ENCODE data around the gene ZMIZ1.

The ZMIZ1 gene

DNA sequence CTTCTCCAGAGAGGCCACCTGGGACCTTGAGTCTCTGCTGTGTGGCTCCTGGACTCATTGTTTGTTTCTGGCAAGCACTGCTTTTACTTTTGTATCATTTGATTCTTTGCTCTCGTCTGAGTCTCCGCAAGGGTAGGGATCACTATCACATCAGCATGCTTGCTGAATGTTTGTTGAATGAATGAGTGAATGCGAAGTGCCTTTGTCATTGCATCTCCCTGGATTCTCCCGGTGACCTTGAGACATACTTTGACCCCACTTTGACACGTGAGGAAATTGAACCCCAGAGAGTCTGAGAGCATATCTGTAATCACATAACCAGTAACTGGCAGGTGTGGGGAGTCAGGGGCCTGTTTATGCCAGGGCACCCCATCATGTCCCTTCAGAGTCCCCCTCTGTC is 92.8 kb downstream of the ZMIZ1 start:
- FAIRE-seq: no peak
- DNase-seq (ENCODE audit: extremely low spot score, insufficient read length, low read depth): no peak

DNA sequence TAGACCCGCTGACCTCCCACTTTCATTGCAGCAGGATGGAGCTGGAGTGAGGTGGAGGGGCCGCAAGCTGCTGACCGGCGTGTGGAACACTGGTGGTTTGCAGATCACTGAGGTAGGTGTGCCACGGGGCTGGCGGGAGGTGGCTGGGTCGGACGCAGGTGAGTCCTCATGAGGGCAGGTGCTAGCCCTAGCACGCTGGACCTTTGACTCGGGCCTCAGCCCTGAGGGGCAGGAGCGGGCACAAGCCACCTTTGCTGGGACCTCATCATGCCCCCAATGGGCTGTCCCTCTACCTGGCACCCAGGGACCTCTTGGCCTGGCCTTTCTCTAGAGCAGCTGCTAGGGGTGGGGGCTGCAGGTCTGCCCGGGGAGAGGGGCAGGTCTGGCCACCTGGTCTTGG is 93.3 kb downstream of the ZMIZ1 start:
- DNase-seq (ENCODE audit: extremely low spot score, insufficient read length, low read depth) (no peak), FAIRE-seq (no peak)

GRCh38 chr10:79162861-79163665 is 94.3 kb downstream of the ZMIZ1 start:
- DNase-seq (ENCODE audit: extremely low spot score, insufficient read length, low read depth): no peak
- no peak for FAIRE-seq

DNA sequence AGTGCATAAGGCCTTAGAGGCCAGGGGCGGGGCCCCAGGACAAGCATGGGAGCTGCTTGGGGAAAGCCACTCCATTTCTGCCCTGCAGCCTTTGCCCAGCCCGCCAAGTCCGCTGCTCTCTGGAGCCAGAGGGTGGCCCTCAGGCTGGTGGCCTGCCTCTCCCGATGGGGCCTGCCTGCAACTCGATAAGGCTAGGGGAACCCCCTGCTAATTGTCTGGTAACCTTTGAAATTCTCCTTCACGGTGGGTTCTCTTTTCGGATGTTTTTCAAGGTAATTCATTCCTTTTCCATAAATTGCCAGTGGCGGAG is 94.9 kb downstream of the ZMIZ1 start:
- FAIRE-seq: no peak
- DNase-seq (ENCODE audit: extremely low spot score, insufficient read length, low read depth): no peak

DNA sequence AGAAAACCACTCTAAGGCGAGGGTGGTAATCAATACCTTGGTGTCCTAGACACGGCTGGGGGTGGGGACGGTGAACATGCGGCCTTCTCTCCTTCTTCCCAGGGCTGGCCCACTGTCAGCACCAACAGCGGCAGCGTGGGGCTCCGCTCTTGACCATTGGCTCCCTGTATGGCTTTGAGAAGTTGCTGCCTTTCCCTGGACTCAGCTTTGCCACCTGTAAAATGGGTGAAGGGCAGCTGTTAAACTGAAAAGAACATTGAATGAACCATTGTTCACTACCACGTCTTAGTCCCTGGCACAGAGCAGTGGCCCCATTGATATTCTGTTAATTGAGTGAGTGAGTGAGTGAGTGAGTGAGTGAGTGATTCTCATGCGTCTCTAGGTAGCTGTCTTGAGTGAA is 95.3 kb downstream of the ZMIZ1 start:
- no peak for FAIRE-seq
- no peak for DNase-seq (ENCODE audit: extremely low spot score, insufficient read length, low read depth)

DNA sequence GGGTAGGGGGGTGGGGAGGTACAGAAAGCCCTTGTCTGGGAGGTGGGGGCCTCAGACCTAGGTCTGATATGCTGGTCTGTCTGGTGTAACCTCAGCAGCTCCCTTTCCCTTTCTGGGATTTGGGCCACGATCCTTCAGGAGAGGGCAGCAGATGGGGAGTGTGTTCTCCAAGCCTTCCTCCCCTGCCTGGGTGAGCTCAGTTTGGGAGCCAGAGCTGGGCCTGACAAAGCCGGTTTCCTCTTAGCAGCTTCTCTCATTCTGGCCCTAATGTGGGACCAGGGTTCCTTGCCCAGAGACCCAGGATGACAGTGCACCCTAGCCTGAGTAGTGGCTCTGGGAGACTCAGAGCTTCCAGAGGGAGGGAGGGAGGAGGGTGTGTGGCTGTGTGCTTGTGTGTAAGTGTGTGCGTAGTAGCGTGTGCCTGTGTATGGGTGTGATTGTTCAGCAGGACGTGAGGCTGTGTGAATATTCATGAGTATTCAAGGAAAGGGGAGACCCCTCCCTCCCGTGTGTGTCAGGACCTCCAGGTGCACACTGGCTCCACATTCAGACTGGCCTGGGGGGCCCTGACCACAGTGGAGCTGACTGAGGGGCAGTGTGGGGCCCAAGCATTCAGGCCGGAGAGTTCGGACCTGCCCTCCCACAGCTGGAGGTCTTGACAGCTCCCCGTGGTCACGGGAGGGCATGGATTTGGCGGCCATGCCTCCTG is 96.5 kb downstream of the ZMIZ1 start:
- no peak for FAIRE-seq
- DNase-seq (ENCODE audit: extremely low spot score, insufficient read length, low read depth): no peak

DNA sequence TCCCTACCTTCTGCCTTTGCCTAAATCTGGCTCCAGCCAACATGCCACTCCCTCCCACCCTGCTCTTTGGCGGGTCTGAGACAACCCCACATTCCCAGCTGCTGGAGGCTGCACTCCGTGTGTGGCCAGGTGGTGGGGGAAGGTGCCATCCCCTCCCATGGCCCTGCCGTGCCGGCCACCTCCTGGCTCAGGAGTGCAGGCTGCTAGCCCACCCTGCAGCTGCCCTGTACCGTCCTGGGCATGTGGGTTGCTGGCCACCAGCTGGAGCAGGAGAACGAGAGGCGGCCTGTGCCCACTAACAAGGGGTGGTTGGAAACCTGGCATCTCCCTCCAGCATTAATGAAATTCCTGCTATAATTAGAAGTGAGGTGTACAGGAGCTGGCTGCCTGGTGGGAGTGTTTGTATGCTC is 97.6 kb downstream of the ZMIZ1 start:
- FAIRE-seq: no peak
- DNase-seq (ENCODE audit: extremely low spot score, insufficient read length, low read depth): no peak

DNA sequence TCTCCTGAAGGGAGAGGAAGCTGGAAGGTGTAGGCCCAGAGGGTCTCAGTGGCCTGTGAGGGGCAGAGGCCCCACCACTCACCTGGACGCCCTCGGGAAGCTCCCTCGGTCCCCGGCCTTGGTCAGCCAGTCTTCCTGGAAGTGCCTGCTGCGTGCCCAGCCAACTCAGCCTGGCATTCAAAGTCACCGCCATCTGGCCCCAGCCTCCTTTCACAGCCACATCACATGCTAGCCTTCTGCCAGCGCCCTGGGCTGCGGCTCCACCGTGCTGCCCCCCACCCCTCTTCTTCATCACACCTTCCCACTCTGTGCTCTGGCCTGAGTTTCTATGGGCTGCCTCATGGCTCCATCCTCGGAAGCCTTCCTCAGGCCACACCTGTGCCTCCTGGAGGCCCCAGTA is 98.0 kb downstream of the ZMIZ1 start:
- DNase-seq (ENCODE audit: extremely low spot score, insufficient read length, low read depth) (no peak), FAIRE-seq (no peak)

DNA sequence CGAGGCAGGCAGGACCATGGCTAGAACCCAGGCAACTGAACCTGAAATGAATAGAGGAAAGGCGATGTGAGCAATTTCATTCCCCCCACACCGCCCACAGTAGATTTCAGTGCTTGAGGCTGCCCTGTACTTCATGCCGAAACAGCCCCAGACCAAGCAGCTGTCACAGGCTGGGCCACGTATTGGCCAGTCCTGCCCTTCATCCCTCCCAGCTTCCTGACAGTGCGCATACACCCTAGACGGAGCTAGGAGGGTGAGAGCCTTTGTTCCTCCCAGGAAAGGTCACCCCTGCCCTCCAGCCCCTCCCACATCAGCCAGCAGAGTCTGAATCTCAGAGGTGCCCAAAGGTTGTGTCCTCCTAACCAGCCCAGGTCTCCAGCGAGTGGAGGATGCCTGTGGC is 98.8 kb downstream of the ZMIZ1 start:
- DNase-seq (ENCODE audit: extremely low spot score, insufficient read length, low read depth) (no peak), FAIRE-seq (no peak)

DNA sequence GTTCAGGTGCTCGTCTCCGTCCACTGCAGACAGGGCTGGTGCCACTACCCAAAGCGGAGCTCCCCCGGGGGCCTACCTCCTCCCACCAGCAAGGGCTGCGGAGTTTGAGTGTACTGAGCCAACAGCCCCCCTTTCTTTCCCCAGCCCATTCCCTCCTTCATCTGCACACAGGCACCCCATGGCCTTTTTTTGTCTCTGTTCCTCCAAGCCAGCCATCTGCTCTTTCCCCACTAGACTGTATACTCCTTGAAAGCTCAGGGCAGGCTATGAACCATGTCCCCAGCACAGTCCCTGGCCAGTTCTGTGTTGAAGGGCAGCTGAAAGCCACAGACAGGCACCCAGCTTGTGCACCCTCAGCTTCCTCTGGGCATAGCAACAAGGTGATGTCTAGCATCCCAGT is 99.4 kb downstream of the ZMIZ1 start:
- no peak for FAIRE-seq
- no peak for DNase-seq (ENCODE audit: extremely low spot score, insufficient read length, low read depth)

DNA sequence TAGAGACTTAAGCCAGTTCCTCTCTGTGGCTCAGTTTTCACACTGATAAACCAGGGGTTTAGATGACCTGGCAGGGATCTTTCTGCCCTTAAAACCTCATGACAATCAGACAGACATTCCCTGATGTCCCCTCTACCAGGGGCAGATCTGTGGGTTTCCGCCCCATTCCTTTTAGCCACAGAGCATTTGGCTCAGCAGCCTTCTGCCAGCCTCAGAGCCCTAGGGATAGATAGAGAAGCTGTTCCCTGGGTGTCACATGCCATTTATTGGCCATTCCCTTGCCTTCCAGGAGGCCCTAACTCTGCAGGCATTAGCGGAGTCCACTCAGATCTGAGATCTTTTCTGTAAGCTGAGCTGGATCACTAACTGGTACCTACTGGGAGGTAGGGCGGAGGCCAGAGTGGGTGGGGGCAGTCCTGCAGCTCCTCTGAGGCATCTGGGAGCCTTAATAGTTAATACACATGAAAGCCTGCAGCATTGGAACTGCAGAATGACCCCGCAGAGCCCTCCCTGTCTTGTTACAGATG is 101.5 kb downstream of the ZMIZ1 start:
- FAIRE-seq: no peak
- DNase-seq (ENCODE audit: extremely low spot score, insufficient read length, low read depth): no peak

GRCh38 chr10:79170993-79171392 is 102.2 kb downstream of the ZMIZ1 start:
- DNase-seq (ENCODE audit: extremely low spot score, insufficient read length, low read depth): no peak
- no peak for FAIRE-seq

DNA sequence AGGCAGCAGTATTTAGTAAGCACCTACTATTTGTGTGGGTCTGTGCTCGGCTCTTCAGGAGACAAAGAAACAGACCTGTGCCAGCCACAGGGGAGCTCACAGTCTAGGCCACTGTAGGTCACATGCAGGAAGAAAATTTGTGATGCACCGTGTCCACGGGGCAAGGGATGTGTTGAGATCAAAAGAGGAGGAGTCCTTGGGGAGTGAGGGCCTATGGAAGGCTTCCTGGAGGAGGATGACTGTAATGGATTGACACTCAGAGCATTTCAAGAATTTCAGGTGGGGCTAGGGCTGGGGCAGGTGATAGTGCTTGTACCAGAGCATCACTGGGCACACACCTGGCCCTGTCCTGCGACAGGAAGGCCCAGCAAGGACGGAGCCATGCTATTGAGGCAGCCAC is 102.7 kb downstream of the ZMIZ1 start:
- DNase-seq (ENCODE audit: extremely low spot score, insufficient read length, low read depth) (no peak), FAIRE-seq (no peak)

GRCh38 chr10:79172881-79173280 is 104.1 kb downstream of the ZMIZ1 start:
- FAIRE-seq (no peak), DNase-seq (ENCODE audit: extremely low spot score, insufficient read length, low read depth) (no peak)

DNA sequence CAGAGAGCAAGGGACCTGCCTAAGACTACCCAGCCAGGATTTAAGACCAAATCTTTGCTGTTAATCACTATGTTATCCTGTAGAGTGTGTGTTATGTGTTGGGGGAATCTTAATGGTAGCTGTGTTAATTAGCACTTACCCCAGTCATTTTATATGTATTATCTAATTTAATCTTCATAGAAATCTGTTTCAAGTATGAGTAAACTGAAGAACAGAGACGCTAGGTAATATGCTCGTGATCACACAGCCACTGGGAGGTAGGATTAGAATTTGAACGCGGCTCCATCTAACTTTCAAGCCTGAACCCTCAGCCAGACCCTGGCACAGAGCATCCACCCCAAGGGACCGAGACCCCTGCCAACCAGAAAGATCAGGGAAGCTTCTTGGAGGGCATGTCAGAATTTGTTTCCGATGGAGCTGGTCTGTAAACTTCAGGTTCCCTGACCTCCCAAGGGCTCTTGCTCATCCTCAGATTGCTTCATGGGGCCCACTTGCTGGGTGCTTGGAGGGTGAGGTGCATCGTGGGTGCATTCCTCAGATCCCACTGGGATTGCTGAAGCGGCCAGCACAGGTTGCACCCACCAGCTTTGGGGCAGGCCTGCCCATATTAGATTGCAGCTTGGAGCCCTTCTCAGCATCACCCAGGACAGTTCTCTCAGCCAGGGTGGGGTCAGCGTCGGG is 105.0 kb downstream of the ZMIZ1 start:
- DNase-seq (ENCODE audit: extremely low spot score, insufficient read length, low read depth): no peak
- no peak for FAIRE-seq

DNA sequence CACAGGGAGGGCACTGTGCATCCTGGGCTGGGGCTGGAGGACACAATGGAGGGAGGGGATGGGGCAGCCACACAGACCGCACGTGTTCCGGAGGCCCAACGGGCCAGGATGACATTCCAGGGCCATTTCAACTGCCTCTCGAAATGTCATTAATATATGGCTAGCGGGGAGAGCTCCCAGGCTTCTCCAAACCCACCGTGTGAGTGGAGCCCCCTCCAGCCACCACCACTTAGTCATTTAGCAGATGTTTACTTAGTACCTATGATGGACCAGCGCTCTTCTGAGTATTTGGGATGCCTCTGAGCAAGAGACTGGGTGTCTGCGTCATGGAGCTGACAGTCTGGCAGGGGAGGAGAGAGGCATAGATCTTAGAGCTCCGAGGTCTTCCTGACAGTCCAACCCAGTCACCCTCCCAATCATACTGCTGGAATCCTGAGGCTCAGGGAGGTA is 107.3 kb downstream of the ZMIZ1 start:
- FAIRE-seq (no peak), DNase-seq (ENCODE audit: extremely low spot score, insufficient read length, low read depth) (no peak)

DNA sequence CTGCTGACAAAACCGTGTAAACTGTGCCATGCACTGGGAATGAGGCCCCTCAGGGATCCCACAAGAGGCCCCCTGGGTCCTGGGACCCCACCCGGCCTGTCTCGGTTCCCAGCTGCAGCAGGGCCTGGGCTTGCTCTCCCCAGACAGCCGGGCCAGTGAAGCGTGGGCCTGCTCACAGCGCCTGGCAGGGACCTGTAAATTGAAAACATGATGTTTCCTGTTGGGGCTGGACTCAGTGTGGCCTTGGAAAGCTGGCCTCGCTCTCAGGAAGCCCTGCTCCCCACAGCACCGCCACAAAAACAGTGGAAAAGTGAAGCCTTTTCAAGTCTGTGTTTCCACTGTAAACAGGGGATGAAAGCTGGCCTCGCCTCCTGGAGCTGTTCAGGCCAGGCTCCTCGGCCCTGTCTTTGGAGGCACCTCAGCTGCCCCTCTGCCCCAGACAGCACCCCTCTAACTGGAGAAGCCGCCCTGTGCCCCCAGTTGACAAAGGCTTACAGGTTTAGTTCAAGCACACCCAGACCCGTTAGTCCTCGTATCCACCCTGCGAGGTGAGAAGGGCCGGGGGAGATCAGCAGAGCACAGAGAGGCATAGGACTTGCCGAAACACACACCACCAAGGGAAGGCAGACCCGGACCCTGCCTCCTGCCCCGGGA is 108.3 kb downstream of the ZMIZ1 start:
- DNase-seq (ENCODE audit: extremely low spot score, insufficient read length, low read depth): no peak
- no peak for FAIRE-seq

DNA sequence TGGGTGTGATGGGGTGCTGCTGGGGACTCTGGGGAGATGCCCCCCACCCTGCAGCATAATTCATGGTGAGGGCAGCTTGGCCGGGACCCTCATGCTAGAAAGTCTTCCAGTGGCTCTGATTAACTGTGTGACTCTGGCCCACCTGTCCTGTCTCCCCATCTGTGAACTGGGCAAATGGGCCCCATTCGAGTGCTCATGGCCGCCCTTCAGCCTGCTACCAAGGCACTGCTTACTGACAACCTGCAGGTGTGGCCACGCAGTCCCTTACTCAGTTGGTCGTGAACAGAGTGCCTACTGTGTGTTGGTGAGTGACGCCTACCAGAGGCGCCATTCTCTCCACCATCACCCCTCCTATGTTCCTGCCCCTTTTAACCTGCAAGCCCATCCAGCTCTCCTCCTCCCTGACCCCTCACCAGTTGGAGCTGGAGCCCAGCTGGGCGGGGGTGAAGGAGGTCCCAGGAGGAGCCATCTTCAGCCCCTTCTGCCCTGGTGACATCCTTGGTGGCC is 109.4 kb downstream of the ZMIZ1 start:
- DNase-seq (ENCODE audit: extremely low spot score, insufficient read length, low read depth): no peak
- FAIRE-seq: no peak

DNA sequence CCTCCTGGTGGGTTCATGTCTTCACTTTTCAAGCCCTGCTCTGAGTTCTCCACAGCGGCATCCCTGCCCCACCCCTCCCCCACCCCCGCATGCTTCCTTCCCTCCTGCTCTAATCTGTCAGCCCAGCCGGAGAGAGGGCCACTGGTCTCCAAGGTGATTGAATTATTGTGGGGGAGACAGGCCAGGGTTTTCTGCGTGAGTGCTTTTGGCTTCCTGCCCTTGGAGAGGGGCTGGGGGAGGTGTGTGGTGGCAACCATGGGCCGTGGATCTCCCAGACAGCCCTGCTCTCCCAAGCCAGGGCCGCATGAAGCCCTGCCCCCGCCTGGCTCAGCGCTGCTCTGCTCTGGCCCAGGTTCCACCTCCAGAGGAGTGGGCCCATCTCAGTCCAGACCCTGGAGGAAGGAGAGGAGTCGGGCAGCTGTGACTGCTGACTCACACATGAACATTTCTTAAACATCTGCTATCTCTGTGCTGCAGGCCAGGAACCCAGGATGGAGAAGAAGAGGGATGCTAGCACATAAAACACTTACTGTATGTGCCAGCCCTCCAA is 109.9 kb downstream of the ZMIZ1 start:
- no peak for DNase-seq (ENCODE audit: extremely low spot score, insufficient read length, low read depth)
- FAIRE-seq: no peak
